SU-DHL-6 (cell line): Measurements from ENCODE around the gene C12orf75.

Experiments used
- CTCF ChIP-seq: fragments of 200-600 bp; sonication (generic); IDR thresholded peaks from one replicate; pipeline ENCODE4 v1.5.1; 2017; ENCODE audit warnings: antibody characterized with exemption, mild to moderate bottlenecking, low read length, moderate library complexity; ENCODE audit not compliant: insufficient read depth, poor library complexity, severe bottlenecking
- EZH2phosphoT487 ChIP-seq: fragments of 200-600 bp; sonication (generic), shearing (Covaris generic); conservative IDR thresholded peaks from 2 replicates; pipeline ENCODE4 v1.6.1; 2018; ENCODE audit warnings: mild to moderate bottlenecking, antibody characterized with exemption, low read length, moderate library complexity, mixed read lengths

DNA sequence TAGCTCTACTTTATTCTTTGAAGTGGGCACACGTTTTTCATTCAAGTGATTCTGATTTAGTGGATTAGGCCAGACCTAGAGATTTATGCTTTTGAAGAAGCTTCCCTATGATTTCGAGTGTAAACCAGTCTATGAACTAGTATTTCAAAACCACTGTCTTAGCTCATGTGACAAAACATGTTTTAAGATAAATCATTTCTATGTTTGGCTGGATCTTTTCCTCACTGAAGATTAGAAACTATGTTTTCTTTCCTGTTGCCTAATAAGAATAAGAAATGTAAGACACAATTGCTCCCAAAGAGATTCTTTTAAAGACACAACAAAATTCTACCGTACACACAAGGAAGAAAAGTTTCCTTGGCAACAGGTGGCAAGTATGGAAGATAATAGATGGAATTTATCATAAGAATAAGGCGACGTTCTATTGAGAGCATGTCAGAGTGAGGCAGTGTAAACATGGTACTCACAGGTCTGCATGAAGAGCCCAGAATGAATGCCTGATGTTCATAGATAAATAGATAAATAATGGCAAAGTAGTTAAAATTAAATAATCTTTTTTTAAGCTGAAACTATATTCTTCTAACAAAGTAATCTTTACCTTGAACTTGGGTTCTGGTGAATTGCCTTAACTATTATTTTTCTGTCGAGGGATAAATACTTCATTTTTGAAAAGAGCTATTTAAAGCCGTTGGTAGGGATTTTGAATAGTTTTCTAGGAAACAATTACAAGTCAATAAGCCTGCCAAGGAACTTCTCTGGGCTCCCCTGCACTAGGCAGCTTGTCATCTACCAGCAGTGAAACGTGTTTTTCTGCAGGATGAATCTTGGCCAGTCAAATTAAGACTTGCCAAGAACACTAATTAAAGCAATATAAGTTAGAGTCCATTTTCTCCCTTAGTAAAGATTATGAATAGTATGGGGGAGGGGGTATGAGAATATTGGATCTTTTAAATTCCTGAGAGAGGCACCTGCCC lies 34.1 kb upstream of the C12orf75 start:
- no peak for TF ChIP-seq CTCF
- TF ChIP-seq EZH2phosphoT487, result no peak
